ENCODE measurements around the gene REST. TPM values are rescaled to one million over a fixed set of nuclear protein-coding genes. Genes with fewer than 3 reads are reported as not detected.
"Not testable (repeated sequence)": the region's sequence is repeated elsewhere in the genome, so short reads cannot be mapped to it uniquely, and the experiment has no call there.

The REST gene
- total RNA-seq, 1 experiment from 2014 or later = 43.2 TPM

DNA sequence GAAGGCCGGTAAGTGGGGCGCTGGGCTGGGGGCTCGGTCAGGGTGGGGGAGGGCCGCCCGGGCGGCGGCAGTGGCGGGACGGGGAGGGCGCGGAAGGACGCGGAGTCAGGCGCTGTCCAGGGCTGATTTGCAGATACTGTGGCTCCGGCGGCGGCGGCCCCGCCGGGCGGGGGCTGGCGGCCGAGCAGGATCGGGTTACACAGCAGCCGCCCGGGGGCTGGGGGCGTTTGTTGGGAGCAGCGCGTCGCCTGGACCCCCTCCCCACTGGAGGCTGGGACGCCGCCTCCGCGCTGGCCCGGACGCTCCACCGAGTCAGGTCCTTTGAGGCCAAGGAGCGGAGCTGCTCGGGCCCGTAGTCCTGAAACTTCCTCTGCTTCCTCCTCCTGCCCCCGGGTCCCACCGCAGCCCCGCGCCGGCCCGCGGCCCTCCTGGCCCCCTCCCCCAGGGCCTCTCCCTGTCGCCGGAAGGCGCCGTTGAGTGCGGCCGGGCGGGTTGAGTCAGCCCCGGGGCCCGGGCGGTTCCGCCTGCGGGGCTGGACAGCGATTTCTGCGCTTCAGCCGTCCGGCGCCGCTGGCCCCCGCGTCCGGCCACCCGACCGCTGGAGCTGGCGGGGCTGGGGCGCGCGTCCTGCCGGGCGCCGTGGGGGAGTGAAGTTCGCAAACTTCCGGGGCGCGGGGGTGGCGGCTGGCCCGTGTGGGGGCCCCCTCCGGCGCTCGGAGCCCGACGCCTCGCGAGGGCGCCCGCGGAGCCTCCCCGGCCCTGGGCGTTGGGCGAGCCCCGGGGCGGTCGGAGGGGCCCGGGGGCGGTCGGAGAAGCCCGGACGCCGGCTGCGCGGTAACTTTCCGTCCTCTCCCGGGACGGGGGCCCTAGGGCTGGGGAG lies 746 bp downstream of the REST start:
- DNase-seq (ENCODE audit: low spot score) = peak; percentile 25

DNA sequence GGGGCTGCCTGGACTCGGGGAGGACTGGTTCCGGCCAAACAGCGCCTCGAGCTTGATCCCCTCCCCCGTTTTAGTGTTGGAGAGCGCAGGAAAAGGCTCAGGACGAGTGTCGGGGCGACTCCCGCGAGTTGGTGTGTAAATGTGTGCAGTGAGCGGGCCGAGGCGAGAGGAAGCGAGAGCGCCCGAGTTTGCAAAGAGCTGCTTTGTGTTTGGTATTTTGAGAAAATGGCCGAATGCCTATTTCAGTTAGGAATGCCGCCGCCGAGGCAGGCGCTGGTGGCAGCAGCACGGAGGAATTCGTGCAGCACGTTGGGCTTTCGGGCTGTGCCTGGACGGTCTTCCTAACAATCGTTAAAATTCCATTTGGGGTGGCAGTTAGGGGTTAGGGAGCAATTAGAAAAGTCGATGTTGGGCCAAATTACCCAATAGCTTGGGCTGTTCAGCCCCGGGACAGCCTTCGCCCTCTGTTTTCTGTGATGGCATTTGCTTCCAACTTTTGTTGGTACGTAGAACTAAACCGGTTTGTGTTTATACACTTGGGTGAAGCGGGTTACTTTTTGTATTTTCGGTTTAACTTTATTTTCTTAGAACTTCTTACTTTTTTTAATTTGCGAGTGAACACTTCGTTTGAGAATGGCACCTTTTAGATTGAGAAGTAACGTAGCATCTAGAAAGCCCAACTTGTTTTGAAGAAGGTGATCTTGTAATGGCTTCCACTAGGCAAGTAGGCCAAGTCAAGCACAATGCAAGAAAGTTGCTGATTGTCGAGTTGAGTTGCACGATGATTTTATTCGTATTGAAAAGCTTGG lies 1.6 kb downstream of the REST start:
- DNase-seq (ENCODE audit: low spot score) = peak; percentile 26

DNA sequence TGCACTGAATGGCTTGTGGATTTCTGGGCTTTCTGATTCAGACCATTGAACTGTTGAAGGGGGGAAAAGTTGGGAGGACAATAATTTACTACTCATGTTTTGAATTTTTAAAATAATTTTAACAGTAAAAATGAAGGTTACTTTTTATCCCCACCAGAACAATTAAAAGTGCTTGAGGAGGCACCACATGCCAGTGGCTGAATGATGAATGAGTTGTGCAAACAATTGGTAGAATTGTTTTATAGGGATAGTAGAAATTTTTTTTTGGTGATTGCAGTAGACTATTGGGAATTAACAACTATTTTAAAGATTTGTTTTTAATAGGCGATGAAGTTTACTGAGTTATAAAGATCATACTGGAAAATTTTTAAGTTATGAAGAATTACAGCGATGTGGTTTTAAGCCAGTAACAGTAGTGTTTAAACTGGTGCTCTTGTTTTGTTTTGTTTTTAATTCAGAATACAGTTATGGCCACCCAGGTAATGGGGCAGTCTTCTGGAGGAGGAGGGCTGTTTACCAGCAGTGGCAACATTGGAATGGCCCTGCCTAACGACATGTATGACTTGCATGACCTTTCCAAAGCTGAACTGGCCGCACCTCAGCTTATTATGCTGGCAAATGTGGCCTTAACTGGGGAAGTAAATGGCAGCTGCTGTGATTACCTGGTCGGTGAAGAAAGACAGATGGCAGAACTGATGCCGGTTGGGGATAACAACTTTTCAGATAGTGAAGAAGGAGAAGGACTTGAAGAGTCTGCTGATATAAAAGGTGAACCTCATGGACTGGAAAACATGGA lies 2.7 kb downstream of the REST start:
- no peak for DNase-seq (ENCODE audit: low spot score)

DNA sequence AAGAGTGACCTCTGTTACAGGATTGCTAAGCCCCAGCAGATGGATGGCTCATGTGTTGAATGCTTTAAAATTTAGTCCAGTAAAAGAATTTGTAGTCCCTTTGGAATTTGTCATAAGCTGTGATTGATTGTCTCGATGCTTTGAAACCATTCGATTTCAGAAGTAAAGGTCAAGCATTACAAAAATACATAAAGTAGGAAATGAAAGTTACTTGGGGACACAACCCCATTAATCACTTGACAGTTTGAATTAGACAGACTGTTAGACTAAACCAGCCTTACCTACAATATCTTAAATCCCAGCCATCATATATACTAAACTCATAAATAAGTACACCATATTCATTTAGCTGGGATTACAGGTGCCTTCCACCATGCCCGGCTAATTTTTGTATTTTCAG lies 6.6 kb downstream of the REST start:
- no peak for DNase-seq (ENCODE audit: low spot score)

DNA sequence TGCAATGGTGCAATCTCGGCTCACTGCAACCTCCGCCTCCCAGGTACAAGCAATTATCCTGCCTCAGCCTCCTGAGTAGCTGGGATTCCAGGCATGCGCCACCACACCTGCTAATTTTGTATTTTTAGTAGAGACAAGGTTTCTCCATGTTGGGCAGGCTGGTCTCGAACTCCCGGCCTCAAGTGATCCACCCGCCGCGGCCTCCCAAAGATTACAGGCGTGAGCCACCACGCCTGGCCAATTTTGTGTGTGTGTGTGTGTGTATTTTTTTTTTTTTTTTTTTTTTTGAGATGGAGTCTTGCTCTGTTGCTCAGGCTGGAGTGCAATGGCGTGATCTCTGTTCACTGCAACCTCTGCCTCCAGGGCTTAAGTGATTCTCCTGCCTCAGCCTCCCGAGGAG lies 7.3 kb downstream of the REST start:
- DNase-seq (ENCODE audit: low spot score) = not testable (repeated sequence)

DNA sequence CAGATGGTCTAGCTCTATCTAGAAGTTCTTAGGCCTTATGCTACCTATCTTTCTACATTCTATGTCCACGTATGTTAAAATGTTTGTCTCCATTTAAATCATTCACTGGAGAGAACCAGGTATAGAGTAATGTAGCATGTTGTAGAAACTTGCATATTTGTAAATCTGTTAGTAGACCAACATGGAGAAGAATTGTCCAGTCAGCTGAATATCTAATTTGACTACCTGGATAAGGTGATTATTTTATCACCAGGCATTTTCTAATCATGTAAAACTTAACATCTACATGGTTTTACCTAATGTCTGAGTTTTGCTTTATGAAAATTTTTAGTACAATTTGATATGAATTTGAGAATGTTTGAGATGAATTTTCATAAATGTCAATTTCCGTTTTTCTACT lies 19.5 kb downstream of the REST start:
- no peak for DNase-seq (ENCODE audit: low spot score)

DNA sequence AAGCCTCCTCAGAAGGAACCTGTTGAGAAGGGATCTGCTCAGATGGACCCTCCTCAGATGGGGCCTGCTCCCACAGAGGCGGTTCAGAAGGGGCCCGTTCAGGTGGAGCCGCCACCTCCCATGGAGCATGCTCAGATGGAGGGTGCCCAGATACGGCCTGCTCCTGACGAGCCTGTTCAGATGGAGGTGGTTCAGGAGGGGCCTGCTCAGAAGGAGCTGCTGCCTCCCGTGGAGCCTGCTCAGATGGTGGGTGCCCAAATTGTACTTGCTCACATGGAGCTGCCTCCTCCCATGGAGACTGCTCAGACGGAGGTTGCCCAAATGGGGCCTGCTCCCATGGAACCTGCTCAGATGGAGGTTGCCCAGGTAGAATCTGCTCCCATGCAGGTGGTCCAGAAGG lies 22.9 kb downstream of the REST start:
- DNase-seq (ENCODE audit: low spot score) = no peak

DNA sequence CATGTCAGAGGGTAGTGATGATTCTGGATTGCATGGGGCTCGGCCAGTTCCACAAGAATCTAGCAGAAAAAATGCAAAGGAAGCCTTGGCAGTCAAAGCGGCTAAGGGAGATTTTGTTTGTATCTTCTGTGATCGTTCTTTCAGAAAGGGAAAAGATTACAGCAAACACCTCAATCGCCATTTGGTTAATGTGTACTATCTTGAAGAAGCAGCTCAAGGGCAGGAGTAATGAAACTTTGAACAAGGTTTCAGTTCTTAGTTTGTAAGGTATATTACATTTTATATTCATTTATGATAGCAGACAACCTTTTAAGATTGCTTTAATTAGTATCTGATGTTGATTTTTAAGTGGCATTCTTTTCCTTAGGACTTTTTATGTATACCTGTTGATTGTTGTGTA lies 24.2 kb downstream of the REST start:
- DNase-seq (ENCODE audit: low spot score) = no peak

DNA sequence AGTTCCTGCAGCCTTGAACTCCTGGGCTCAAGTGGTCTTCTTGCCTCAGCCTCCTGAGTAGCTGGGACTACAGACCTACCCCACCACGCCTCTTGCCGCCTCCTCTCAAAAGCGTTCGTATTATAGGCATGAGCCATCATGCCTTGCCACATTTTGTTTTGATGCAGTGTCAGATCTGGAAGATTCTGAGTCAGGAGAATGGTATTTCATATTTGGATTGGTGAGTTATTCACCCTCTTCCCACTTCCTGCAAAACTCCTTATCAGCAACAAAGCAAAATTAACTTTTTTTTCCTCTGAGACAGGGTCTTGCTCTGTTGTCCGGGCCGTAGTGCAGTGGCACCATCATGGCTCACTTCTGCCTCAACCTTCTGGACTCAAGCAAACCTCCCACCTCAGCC lies 29.6 kb downstream of the REST start:
- DNase-seq (ENCODE audit: low spot score) = peak; percentile 89

DNA sequence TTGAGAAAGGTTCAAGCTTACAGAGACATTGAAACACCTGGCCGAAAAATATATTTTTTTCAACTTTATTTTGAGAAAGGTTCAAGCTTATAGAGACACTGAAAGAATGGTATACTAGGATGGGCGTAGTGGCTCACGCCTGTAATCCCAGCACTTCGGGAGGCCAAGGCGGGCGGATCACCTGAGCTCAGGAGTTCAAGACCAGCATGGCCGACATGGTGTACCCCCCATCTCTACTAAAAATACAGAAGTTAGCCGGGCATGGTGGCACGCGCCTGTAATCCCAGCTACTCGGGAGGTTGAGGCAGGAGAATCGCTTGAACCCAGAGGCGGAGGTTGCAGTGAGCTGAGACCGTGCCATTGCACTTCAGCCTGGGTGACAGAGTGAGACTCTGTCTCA lies 32.1 kb downstream of the REST start:
- not testable (repeated sequence) for DNase-seq (ENCODE audit: low spot score)

DNA sequence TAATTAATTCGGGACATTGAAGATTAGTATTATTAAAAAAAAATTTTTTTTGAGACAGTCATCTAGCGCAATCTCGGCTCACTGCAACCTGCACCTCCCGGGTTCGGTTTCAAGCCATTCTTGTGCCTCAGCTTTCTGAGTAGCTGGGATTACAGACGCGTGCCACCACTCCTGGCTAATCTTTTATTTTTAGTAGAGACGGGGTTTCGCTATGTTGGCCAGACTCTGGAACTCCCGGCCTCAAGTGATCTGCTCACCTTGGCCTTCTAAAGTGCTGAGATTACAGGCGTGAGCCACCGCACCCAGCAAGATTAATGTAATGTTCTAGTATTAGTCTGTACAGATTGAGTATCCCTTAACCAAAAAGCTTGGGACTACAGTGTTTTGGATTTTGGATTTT lies 32.7 kb downstream of the REST start:
- DNase-seq (ENCODE audit: low spot score) = no peak

DNA sequence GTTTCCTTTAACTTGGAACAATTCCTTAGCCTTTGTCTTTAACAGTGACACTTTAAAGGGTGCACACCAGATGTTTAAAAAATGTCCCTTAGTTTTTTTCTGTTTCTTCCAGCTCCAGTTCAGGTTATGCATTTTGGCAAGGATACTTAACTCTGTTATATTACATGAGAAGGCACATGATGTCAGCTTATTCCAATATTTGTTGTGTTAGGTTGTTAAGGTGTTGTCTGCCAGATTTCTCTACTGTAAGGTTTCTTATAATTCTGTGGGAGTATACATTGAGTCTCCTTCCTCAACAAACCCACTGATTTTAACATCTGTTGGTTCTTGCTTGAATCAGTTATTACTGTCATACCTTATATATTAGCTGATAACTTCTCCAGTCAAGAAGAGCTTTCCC lies 33.3 kb downstream of the REST start:
- no peak for DNase-seq (ENCODE audit: low spot score)

DNA sequence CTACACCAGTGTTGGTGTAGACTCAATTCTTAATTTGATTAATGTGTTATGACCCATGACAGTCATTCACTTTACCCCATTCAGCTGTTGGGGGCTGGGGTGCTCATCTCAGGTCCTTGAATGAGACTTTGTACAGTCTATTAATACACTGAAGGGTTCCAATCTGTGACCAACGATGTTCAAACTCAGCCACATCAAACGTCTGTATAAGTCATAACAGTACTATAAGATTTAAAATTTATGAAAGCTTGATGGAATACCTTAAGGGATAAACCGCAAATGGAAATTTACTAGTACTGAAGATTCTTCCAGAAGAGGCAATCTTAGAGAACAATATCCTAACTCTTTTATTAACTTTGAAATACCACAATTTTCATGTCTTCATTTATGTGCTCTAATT lies 33.7 kb downstream of the REST start:
- DNase-seq (ENCODE audit: low spot score) = no peak

DNA sequence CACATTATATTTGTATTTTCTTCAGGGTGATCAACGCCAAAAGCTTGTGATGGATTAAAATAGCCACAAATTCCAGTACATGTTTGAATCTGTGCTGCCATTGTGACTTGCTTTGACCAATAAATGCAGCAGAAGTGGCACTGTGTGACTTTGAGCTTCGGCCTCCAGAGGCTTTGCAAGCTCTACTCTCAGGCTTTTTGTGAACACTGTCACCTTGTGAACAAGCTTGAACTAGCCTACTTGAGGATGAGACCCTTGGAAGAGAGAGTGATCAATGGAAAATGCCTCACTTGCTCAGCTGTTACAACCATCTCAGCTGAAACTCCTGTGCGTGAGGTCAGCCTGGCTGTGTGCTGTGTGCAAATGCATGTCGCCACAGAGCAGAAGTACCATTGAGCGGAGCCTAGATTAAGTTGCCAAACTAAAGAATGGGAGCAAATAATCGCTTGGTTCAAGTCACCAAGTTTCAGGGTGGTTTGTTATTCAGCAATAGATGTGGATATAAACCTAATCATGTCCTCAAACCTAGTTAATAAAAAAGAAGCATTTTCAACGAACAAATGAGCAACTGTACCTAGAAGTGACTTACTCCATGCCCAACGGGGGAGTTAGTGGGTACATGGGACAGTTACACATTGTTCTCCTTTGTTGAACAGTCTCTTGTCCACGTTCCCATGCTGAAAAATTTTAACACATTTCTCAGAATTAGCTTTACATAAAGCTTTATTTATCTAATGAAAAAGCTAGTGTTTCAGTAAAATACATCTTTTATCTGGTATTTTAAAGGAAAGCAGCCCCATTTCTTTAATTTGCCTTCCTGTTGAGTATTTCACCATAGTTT lies 46.2 kb downstream of the REST start:
- no peak for DNase-seq (ENCODE audit: low spot score)

DNA sequence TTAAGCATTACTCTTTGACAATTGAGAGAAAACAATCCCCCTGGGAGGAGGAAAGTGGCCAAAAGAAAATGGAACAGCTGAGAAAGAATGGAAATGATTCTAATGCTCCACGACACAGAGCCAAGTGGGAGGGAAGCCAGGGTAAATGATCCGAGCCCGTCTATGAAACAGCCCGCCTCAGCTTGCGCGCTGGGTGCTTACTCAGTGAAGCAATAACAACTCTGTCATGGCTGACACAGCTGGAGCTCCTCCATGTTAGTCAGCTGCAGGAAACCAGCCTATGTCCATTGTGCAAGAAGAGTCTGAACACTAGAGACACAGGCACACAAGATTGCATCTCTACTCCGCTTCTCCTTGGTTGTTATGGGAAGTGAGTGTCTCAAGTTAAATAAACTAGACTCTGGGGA lies 50.4 kb downstream of the REST start:
- DNase-seq (ENCODE audit: low spot score) = peak; percentile 60

DNA sequence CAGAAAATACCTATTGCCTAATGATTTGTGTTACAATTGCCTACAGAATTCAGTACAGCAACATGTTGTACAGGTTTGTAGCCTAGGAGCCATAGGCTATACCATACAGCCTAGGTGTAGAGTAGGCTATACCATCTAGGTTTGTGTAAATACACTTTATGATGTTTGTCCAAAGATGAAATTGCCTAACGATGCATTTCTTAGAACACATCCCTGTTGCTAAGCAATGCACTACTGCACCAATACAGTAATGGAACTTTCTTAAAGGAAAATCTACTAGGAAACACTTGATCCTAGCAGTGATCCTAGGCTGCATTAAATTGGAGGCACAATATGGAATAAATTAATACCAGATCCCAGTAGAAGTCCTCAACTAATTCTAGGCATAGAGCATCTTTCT lies 51.4 kb downstream of the REST start:
- DNase-seq (ENCODE audit: low spot score) = no peak

DNA sequence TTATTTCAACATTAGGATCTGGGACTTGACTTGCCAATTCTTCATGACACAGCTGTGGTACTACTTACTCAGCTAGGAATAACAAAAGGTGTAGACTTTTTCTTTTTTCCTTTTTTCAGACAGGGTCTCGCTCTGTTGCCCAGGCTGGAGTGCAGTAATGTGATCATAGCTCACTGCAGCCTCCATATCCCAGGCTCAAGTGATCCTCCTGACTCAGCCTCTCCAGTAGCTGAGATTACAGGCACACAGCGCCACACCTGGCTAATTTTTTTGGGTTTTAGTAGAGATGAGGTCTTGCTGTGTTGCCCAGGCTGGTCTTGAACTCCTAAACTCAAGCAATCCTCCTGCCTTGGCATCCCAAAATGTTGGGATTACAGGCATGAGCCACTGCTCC lies 53.4 kb downstream of the REST start:
- no peak for DNase-seq (ENCODE audit: low spot score)

DNA sequence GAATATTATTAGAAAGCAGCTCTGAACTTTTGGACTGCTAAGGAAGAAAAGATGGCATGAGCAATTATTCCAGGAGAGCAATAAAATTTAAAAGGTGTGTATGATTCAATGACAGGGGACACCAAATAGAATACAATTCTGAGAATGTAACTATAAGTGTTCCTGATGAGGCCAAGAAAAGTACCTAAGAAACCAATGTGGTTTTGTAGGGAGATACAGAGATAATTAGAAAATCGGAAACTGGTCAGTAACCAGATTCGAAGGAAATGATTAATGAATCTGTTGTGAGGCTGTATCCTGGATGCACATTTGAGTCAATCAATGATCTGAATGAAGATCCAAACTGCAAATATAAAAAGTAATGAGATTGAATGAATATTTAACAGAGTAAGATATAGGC lies 63.7 kb downstream of the REST start:
- no peak for DNase-seq (ENCODE audit: low spot score)

DNA sequence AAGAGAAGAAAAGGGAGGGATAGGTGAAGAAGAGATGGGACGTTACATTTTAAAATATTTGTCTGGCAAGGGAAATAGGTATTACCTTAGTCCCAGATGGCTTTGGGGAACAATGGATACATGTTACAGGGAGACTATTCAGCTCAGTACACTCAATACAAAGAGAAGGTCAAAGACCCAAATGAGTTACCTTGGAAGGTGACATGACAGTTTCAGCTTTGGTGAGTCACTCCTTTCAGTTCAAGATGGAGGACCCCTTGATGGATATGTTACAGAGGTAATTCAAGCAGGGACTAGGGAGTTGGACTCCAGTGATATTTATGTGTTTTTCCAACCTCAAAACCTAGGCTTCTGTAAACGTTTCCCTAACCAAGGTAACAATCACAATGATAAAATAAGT lies 64.7 kb downstream of the REST start:
- DNase-seq (ENCODE audit: low spot score) = no peak

DNA sequence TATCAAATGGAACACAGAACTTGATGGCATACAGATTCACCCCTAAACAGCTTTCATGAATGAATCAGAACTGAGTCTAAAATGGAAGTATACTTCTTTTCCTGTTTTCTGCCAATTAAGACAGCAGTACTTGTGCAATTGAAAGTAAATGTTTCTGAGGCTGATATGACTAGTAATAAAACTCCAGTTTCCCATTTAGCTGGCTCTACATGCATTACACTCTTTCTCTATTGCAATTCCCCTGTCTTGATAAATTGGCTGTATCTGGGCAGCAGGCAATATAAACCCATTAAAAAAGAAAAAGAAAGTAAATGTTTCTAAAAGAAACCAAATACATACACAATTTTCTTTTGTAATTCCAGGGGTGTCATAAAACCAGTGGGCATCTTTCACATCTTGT lies 65.1 kb downstream of the REST start:
- no peak for DNase-seq (ENCODE audit: low spot score)

DNA sequence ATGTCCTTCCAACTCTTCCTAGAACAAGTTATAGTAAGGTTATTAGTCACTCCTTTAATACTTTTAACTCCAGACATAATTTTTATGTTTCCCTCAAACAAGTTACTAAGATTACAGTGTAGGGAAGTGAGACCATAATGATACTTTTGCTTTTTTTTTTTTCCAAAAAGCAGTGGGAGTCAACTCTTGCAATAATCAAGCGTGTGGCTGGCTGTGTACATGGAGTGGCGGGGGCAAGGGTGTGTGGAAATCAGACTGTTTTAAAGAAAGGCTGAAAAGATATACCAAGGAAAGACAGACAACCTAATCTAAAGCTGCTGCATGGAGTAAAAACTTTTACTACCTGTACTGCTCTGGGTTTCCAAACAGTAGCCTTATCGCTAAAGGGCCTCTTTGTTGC lies 65.6 kb downstream of the REST start:
- no peak for DNase-seq (ENCODE audit: low spot score)

Measured in A172 (cell line).